HG02798 (cell line): ENCODE results near the gene THYN1.
A peak's percentile ranks its signal among the peaks of the same experiment; 100 is the strongest.

Source experiments
- ATAC-seq: cut with Tn5 transposase; IDR thresholded peaks from one replicate; pipeline ENCODE4 v1.9.1; 2021; ENCODE audit warnings: mild to moderate bottlenecking; ENCODE audit not compliant: unreplicated experiment, poor library complexity

The THYN1 gene

GRCh38 chr11:134252346-134253187 is 585 bp downstream of the THYN1 start:
- no peak for ATAC-seq

DNA sequence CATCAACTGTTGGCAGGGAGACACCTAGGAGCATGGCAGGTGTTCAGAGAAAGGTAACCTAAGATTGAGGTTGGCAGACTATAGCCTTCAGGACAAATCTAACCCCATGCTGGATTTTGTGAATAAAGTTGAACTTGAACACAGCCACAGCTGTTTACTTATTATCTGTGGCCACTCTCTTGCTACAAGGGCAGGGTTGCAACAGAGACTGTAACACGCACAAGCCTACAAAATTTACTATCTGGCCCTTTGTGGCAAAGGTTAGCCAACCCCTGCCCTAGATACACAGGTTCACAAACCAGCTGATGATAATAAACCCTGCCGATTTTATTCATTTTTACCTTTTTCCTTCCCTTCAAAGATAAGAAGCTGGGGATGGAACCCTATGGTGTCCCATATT is 2.5 kb downstream of the THYN1 start:
- ATAC-seq = no peak

DNA sequence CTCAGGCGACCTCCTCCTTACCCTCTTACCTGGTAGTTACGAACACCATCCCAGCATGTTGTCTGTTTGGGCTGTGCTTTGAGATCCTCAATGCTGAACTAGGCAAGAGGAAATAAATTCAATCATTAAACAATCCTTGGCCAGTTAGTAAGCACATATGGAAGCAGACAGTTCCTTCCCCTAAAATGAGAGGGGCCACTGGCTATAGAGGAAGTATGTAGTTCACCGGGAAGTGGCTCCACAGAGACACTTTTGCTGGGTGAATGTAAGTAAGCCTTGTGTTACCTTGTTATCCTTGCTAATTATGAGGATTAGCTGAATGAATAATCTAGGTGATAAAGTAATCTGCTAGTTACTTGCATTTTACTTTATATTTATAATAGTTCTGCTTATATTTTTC is 2.9 kb downstream of the THYN1 start:
- ATAC-seq = no peak

GRCh38 chr11:134248910-134249480 is 4.2 kb downstream of the THYN1 start:
- no peak for ATAC-seq

DNA sequence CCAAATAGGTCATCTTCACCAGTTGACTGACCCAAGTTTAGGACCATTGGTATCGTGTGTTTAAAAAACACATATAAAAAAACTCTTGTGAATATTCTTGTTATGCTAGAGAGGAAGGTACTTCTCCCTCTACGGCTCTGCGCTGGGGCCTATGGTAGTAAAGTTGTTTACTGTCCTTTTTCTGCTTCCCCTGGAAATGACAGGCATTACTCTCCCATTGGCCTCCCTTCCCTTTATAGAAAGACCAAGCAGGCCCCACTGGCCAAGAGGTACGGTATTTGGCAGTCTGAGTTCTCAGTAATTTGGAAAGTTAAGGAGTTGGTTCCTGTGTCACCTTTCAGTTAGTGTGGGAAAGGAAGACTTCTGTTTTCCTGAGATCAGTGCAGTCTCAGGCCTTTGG is 6.5 kb downstream of the THYN1 start:
- ATAC-seq = no peak

GRCh38 chr11:134246100-134246499 is 7.1 kb downstream of the THYN1 start:
- no peak for ATAC-seq

GRCh38 chr11:134245434-134245833 is 7.7 kb downstream of the THYN1 start:
- no peak for ATAC-seq

GRCh38 chr11:134244593-134244992 is 8.6 kb downstream of the THYN1 start:
- ATAC-seq = peak; percentile 78

DNA sequence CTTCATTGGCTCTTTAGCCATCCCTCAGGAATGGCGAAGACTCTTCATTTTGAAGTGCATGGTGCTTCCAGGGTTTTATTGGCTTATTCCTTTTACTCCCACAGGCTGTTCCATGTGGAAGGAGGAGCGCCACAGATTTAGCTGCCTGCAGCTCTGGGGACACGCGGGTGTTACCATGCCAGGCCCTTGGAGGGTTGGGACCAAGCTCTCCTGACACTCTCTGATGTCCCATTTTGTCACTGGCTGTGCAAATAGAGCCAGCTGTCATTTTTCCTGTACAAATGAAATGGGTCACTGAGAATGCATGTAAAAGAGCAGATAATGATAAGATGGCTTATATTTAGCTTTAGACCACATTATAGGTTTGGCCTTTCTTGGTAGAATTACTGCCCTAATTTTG is 9.2 kb downstream of the THYN1 start:
- no peak for ATAC-seq

DNA sequence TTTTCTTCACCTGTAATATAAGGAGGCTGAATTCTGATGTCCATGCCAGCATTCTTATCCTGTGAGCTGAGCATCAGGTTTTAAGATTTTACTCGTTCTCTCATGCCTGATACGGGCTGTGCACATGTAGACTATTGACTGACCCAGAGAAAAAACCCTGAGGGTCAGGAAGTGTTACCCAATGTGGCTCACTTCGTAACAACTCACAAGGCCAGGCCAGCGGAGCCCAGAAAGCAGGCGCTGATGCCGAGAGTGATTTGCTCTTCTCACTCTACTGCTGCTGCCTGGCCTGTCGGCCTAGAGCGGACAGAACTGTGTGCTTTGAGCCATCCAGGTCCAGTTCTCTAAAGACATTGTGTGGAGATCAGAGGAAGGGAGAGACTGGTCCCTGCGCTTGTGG is 10.8 kb downstream of the THYN1 start:
- no peak for ATAC-seq

DNA sequence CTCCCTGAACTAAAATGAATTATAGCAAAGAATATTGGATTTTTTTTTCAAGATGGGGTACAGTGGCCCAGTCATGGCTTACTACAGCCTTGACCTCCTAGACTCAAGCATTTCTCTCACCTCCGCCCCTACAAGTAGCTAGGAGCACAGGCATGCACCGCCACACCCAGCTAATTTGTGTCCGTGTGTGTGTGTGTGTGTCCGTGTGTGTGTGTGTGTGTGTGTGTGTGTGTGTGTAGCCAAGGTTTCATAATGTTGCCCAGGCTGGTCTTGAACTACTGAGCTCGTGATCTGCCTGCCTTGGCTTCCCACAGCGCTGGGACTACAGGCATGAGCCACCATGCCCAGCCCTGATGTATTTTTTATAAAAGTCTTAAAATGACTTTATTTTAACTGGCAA is 12.6 kb downstream of the THYN1 start:
- no peak for ATAC-seq

- no peak for ATAC-seq
These were observed 14.2 kb downstream of the THYN1 start for GRCh38 chr11:134238956-134239355.

DNA sequence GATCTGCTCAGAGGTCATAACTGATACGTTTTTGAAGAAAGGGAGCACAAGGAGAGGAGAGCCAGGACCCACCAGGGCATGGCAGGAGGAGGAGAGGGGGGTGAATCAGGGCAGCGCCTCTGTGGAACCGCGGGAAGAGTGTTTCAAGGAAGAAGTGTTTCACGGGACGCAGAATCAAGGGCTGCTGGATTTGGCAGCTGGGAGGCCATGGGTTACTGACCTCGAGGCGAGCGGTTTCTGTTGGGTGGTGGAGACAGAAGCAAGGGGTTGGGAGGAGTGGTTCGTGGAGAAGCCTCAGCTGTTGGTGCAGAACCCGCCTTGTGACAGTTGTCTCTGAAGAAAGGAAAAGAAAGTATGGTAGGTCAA is 15.6 kb downstream of the THYN1 start:
- ATAC-seq = no peak

- no peak for ATAC-seq
These were observed 16.2 kb downstream of the THYN1 start for GRCh38 chr11:134236834-134237556.

DNA sequence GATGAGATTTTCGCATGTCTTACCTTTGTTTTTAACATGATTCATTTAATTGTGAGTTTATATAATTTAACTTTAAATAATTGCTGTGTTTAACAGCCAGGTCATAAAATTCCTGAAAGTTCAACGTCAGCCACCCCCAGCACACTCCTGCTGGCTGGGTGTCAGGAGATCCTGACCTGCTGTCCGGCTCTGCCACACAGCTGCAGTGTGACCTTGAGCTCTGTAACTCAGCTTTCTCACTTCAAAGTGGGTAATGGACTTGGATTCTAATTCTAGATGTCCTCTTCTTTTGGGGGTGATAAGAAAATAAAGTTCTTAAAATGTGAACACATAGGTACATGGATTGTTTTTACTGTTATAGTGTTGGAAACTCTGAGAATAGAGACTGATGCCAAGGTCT is 17.8 kb downstream of the THYN1 start:
- no peak for ATAC-seq

DNA sequence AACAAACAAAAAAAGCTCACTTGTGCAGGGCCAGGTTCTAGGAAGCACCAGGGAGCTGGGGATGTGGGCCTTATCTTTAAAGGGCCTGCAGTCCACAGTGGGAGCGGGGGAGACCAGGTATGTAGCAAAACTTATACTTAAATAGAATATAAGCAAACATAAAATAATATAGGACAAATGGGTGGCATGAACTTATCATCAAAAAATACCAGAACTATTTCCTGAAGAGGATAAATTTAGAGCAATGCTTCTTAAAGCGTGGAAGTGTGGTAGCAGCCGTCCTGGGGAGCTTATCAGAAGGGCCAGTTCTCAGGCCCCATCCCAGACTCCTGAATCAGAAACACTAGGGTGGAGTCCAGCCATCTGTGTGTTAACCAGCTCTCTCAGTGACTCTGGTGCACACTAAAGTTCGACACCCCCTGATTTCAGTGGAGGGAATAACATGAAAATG is 19.4 kb downstream of the THYN1 start:
- ATAC-seq = no peak

GRCh38 chr11:134231958-134232659 is 21.0 kb downstream of the THYN1 start:
- ATAC-seq = no peak

DNA sequence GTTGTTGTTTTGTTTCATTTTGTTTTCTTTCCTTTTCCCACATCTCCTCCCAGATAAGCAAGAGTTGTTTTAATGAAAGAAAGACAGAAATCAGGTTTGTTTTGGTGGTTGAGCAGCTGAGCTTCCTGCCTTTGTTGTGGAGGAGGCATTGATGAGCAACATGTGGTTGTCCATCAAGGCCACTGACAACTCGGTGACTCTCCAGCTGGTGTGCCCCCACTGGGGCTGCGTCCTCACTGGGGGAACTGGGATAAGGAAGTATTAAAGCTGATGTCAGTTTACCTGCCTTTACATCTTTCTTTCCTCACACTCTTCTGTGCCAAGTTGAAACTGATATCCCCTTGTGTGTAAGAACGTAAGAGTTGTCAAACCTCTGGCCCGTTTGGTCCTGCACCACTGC is 22.8 kb downstream of the THYN1 start:
- no peak for ATAC-seq

DNA sequence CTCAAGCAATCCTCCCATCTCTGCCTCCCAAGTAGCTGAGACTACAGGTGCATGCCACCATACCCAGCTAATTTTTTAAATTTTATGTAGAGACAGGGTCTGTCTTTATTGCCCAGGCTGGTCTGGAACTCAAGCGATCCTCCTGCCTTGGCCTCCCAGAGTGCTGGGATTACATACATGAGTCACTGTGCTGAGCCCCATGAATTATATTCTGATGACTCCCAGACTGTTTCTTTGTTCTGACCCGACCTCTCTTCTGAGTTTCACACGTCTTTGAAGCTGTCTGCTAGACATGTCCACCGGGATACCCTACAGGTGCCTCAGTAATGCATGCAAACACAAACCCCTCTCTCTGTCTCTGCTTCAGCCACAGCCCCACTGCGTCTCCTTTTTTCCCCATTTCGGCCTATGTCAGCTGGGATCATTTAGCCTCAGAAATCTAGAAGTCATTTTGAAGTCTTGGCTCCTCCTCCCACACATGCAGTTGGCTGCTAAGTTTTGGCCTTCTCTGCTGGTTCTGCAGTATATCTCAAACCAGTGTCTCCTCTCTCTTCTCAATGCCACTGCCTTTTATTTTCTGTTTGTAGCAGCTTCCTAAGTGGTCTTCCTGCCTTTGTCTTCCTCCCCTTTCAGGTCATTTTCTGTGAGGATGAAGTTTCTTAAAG is 23.9 kb downstream of the THYN1 start:
- ATAC-seq = no peak

DNA sequence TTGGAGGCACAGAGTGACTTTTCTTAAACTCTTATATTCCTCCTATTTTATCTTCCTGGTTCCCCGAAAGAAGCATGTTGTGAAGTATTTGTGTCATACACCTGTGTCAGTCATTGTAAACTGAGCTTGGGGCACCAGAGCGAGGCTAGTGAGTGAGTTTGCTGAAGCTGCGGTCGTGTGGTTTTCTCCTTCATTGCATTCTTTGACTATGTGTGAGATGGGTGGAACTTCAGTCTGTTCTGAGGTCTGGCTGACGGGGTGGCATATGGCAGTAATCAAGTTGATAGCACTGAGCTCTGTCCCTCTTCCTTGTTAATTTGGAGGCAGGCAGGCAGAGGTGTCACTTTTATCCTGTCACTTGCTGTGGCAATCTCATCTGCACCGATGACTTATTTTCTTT is 24.5 kb downstream of the THYN1 start:
- ATAC-seq = peak; percentile 48
